ENCODE results near the gene SNAI3.

Gene SNAI3

GRCh38 chr16:88684569-88685155 lies 1.6 kb downstream of the SNAI3 start:
- TF ChIP-seq CTCF (IDR thresholded peaks at IDR 0.05; ENCODE audit: low read depth, low read length): no peak
- H3K9me3 ChIP-seq (ENCODE audit: severe bottlenecking): no peaks in the 10 kb centered on the region
- no peak overlapping the region for H3K27ac ChIP-seq
- no peaks in the 10 kb centered on the region for H3K36me3 ChIP-seq
- no peak for DNase-seq
- no peak overlapping the region for H3K4me3 ChIP-seq (ENCODE audit: low read depth, low read length)
- no peaks in the 10 kb centered on the region for H3K27me3 ChIP-seq (ENCODE audit: insufficient read depth, low read depth, severe bottlenecking)

- Histone ChIP-seq H3K27ac (no peak overlapping the region), H3K4me3 (ENCODE audit: low read depth, low read length) (no peak overlapping the region), H3K36me3 (no peaks in the 10 kb centered on the region), H3K9me3 (ENCODE audit: severe bottlenecking) (no peaks in the 10 kb centered on the region), H3K27me3 (ENCODE audit: insufficient read depth, low read depth, severe bottlenecking) (no peaks in the 10 kb centered on the region)
- no peak for TF ChIP-seq CTCF (IDR thresholded peaks at IDR 0.05; ENCODE audit: low read depth, low read length)
- DNase-seq: no peak
Observed at GRCh38 chr16:88681709-88682451, 4.4 kb downstream of the SNAI3 start.

GRCh38 chr16:88681084-88681680 lies 5.1 kb downstream of the SNAI3 start:
- peak; percentile 35 for TF ChIP-seq CTCF (IDR thresholded peaks at IDR 0.05; ENCODE audit: low read depth, low read length)
- Histone ChIP-seq H3K36me3 (no peaks in the 10 kb centered on the region), H3K27me3 (ENCODE audit: insufficient read depth, low read depth, severe bottlenecking) (no peaks in the 10 kb centered on the region), H3K9me3 (ENCODE audit: severe bottlenecking) (no peaks in the 10 kb centered on the region), H3K4me3 (ENCODE audit: low read depth, low read length) (no peak overlapping the region), H3K27ac (no peak overlapping the region)
- no peak for DNase-seq

GRCh38 chr16:88680554-88681083 lies 5.7 kb downstream of the SNAI3 start:
- no peak for DNase-seq
- Histone ChIP-seq H3K27me3 (ENCODE audit: insufficient read depth, low read depth, severe bottlenecking) (no peaks in the 10 kb centered on the region), H3K9me3 (ENCODE audit: severe bottlenecking) (no peaks in the 10 kb centered on the region), H3K36me3 (no peaks in the 10 kb centered on the region), H3K27ac (no peak overlapping the region), H3K4me3 (ENCODE audit: low read depth, low read length) (no peak overlapping the region)
- TF ChIP-seq CTCF (IDR thresholded peaks at IDR 0.05; ENCODE audit: low read depth, low read length): no peak

- TF ChIP-seq CTCF (IDR thresholded peaks at IDR 0.05; ENCODE audit: low read depth, low read length): no peak
- no peak for DNase-seq
- Histone ChIP-seq H3K4me3 (ENCODE audit: low read depth, low read length) (no peak overlapping the region), H3K9me3 (ENCODE audit: severe bottlenecking) (no peaks in the 10 kb centered on the region), H3K27ac (no peak overlapping the region), H3K27me3 (ENCODE audit: insufficient read depth, low read depth, severe bottlenecking) (no peaks in the 10 kb centered on the region), H3K36me3 (no peaks in the 10 kb centered on the region)
Observed at GRCh38 chr16:88678224-88678979, 7.9 kb downstream of the SNAI3 start.
